Activated CD8-positive, alpha-beta memory T cell treated with anti-CD3 and anti-CD28 coated beads for 24 hours (primary cell): ENCODE data around the gene FMNL2.
"Not testable (repeated sequence)": the region's sequence is repeated elsewhere in the genome, so short reads cannot be mapped to it uniquely, and the experiment has no call there.

Source experiments
- DNase-seq: peaks from one replicate; pipeline ENCODE4 v3.0.0-alpha.2; 2020

Gene FMNL2

GRCh38 chr2:152335016-152335725, at the start of gene FMNL2:
TSS of gene FMNL2 (plus strand) at chr2:152335174.
- peak; percentile 73 for DNase-seq

- DNase-seq = no peak
Observed at GRCh38 chr2:152292991-152293390, 42.0 kb upstream of the FMNL2 start.

DNA sequence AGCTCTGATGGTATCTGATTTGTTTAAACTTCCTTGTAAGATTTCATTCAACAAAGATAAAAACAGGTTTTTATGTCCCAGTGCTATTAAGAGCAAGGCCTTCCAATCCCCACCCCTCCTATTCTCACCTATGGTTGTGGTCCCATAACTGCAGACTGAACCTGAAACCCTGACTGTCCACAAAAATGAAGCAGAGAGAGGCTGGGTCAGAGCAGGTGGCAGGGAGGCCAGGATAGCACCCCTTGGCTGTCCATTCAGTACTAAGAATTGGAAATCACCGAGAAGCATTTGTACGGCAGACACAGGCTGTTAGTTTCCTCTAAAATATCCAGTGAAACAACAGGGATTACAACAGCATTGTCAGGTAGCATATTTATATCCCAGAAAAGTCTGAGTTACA, 37.3 kb upstream of the FMNL2 start:
- no peak for DNase-seq

GRCh38 chr2:152298754-152299153, 36.2 kb upstream of the FMNL2 start:
- DNase-seq = no peak

DNA sequence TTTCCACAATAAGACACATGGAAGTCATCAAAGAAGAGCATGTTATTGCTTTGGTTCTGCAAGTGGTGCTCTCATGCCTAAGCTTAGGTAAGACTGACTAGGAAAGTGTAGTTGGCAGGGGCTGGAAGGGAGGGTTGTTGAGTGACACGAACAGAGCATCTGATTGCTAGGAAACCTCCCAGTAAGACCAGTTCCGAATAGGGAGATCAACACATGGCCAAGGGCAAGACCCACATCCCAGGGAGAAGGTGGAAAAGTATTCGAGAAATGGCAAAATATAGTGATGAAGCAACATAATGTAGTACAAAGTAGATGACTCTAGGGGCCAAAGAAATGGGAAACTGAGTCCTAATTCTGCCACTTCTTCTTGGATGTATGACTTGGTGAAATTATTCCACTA, 33.8 kb upstream of the FMNL2 start:
- DNase-seq = no peak

DNA sequence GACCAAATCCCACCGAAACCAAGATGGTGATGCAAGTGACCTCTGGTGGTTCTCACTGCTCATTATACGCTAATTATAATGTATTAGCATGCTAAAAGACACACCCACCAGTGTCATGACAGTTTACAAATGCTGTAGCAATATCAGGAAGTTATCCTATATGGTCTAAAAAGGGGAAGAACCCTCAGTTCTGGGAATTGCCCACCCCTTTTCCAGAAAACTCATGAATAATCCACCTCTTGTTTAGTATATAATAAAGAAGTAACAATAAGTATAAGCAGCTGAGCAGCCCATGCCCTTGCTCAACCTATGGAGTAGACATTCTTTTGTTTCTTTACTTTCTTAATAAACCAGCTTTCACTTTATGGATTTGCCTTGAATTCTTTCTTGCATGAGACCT, 31.0 kb upstream of the FMNL2 start:
- DNase-seq = no peak

DNA sequence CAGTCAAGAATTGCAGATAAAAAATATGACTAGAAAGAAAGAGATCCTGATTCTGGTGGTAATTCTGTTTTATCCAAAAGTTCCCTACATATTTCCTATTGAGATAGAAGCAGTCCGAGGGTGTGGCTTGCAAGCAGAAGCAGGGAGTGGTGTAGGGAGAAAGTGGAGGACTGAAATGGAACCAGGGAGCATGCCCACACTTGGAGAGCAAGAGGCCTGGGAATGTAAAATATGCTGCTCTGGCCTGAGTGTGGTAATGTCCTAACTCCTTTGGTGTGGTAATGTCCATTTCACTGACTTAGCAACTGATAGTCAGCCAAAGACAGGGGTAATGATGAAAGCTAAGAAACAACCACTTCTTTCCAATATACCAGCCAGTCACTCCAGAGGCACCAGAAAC, 30.1 kb upstream of the FMNL2 start:
- no peak for DNase-seq

DNA sequence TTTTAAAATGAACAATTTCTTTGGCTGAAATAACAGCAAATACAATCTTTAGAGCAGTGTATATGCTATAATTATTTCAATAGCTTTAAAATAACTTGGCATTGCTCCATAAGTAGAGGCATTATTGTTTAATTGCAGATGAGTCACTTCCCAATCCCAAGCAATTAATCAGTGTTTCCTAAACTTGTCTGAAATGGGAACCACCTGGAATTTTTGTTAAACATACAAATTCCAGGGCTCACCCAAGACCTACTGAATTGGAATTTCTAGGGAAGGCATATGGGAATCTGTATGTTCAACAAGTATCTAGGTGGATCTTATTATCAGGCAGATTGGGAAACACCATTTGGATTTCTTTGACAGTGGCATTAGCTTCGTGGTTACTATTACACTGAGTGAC, 27.1 kb upstream of the FMNL2 start:
- DNase-seq = no peak

DNA sequence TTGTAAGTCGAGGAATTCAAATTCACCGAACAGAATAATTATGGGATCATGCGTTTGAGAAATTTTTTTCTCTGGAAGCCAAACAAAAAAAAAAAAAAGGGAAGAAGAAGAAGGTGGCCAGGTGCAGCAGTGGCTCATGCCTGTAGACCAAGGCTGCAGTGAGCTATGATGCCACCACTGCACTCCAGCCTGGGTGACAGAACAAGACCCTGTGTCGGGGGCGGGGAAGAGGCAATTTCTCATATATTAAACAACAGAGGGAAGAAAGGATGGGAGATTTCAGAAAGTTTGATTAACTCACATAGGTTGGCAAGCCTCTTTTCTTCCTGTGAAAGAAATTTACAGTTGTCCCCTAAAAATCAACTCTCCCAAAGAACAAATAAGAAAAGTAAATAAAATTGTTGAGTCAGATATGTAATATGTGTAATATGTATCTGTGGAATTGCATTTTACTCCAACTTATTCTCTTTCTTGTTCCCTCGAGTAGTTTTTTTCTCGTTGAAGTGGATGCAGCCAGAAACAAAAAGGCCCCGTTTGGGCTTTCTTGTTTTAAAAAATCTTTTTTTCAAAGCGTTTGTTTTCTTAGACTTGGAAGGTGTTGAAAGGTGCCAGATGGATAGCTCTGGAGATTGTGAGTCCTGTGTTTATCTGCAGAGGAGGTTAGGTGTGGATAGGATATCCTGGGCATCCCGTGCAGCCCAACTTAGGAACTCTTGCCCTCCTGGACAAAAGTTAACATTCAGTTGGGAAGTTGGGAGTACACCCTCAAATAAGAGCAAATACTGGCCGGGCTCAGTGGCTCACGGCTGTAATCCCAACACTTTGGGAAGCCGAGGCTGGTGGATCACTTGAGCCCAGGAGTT, 25.4 kb upstream of the FMNL2 start:
- no peak for DNase-seq

DNA sequence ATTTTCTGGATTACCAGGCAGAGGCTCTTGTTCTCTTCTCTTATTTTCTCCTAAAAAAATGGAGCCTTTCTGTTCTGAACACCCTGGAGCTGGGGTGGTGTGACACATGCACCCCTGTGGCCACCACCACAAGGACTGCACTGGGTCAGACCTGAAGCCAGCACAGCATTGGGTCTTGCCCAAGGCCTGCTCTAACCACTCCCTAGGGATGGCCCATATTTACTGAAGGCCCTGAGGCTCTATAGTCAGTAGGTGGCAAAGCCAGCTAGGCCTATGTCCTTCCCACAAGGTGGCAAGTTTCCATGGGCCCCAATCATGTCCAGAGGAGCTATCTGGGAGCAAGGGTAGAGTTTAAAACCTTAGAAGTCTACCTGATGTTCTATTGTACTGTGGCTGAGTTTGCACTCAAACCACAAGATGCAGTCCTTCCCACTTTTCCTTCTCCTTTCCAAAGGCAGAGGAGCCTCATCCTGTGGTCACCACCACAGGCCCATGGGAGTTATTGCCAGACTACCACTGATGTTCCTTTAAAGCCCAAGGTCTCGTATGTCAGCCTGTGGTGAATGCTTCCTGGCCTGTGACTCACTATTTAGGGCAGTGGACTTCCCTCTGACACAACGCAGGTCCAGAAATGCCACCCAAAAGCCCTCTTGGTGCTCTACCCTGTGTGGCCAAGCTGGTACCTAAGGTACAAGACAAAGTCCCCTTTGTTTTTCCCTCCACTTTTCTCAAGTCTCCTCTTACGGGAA, 15.0 kb upstream of the FMNL2 start:
- DNase-seq = no peak

- no peak for DNase-seq
Observed at GRCh38 chr2:152320814-152321213, 14.2 kb upstream of the FMNL2 start.

GRCh38 chr2:152322222-152322621, 12.8 kb upstream of the FMNL2 start:
- no peak for DNase-seq

DNA sequence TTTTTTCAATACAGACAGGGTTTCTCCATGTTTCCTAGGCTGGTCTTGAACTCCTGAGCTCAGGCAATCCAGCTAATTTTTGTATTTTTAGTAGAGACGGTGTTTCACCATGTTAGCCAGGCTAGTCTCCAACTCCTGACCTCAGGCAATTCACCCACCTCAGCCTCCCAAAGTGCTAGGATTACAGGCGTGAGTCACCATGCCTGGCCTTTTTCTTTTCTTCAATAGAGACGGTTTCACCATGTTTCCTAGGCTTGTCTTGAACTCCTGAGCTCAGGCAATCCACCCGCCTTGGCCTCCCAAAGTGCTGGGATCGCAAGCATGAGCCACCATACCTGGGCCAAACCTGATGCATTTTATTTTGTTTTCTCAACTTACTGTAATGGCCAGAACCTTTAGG, 9.8 kb upstream of the FMNL2 start:
- not testable (repeated sequence) for DNase-seq

GRCh38 chr2:152326710-152327109, 8.3 kb upstream of the FMNL2 start:
- DNase-seq = no peak

DNA sequence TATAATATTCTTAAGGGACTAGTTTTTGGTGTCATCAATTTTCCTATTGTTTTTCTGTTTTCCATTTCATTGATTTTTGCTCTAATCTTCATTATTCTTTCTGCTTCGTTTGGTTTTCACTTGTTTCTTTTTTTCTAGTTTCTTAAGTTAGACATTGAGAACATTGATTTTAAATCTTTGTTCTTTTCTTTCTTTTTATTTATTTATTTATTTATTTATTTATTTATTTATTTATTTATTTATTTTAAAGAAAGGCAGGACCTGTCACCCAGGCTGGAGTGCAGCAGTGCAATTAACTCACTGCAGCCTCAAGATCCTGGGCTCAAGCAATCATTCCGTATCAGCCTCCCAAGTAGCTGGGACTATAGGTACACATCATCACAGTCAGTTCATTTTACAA, 7.0 kb upstream of the FMNL2 start:
- DNase-seq = no peak

- no peak for DNase-seq
Observed at GRCh38 chr2:152330235-152330866, 4.6 kb upstream of the FMNL2 start.

- no peak for DNase-seq
Observed at GRCh38 chr2:152334701-152335015, 316 bp upstream of the FMNL2 start.

DNA sequence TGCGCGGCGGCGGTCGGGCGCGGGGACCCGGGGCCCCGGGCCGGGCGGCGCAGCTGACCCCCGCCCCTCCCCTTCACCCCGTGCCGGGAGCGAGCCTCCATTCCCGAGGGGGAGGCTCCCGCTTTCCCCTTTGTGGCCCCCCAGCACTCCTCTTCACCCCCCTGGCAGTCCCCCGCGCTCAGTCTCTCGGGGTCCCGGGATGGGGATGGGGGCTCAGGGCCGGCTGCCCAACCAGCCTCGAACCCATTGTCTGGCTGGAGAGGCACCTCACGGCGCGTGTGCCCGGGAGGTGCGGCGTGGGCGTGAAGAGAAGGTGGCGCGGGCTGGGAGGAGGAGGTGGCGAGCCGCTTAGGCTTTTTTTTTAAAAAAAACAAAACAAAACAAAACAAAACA, 748 bp downstream of the FMNL2 start:
- DNase-seq = peak; percentile 55

- DNase-seq = no peak
Observed at GRCh38 chr2:152336119-152336853, 1.3 kb downstream of the FMNL2 start.

DNA sequence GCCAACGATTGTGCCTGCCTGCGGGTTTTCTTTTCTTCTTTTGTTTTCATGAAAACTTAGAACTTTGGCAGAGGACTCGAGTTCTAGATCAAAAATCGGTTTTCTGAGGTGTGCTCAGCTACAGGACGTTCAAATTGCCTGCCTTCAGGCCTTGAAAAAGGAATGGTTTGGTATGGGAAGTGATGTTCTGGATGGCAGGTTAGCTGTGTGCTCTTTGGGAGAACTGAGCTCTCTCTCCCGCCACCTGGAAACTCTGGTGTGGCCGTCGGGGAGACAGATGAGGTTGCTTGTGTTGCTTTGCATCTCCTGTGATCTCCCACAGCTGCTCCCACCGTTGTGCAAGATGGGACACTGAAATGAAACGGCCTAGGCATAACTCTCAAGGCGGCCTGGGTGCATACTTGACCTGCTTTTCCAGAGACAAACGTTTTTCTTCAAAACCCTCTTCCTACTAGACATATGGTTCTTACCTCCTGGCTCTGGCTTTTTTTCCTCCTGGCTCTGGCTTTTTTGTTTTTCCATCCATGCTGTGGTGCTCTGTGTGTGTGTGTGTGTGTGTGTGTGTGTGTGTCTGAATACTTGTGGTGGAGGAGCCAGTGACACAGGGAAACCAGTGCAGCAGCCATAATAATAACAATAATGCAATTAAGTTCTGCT, 2.0 kb downstream of the FMNL2 start:
- DNase-seq = no peak

DNA sequence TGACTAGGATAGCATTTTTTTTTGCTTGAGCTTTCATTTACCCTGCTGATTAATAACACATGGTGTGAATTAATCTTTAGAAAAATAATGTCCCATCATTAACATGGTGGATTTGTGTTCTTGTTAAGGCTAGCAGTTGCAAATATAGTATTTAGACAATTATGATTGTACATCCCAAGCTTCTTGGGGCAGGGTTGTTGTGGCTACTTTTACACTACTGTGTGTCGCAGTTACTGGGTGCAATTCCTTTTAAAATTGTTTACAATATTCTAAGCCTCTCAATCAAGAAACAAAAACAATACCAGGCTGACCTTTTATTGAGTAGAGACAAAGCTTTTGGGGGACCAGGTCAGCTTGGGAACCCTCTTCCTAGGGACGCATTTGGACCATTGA, 2.5 kb downstream of the FMNL2 start:
- DNase-seq = no peak
